ENCODE data around the gene TBX2. TPM values are rescaled to one million over a fixed set of nuclear protein-coding genes. Genes with fewer than 3 reads are reported as not detected.

TBX2 gene
- total RNA-seq, 2 experiments from 2014 or later, result not detected

- Mint-ChIP-seq H3K4me1 (ENCODE audit: low read depth) (peaks cover 33% of the 10 kb centered on the region), H3K36me3 (ENCODE audit: low read depth) (no peaks in the 10 kb centered on the region), H3K4me3 (no peak overlapping the region), H3K27ac (no peak overlapping the region), H3K27me3 (peaks cover 66% of the 10 kb centered on the region), H3K9me3 (no peaks in the 10 kb centered on the region)
- POLR2A ChIA-PET, result no interaction called here
- CTCF ChIA-PET, result interaction anchor here (1.3 to 3.8 kb wide), 2 partner anchors 11 to 32 kb away, joined by 3 to 16 read pairs; no protein-coding TSS in a partner anchor
- DNase-seq, result no peak
- no peak for ATAC-seq
- intact Hi-C loops (cut with micrococcal nuclease), result loop anchor here (5.0 kb wide), 1 partner anchor 50 kb away; the partner anchor contains the start of gene TBX4
- no peak for TF ChIP-seq CTCF (IDR thresholded peaks at IDR 0.05)
Observed at GRCh38 chr17:61402073-61402541, 2.5 kb downstream of the TBX2 start.

- POLR2A ChIA-PET, result no interaction called here
- Mint-ChIP-seq H3K27me3 (peaks cover 68% of the 10 kb centered on the region), H3K36me3 (ENCODE audit: low read depth) (no peaks in the 10 kb centered on the region), H3K4me1 (ENCODE audit: low read depth) (peaks cover 34% of the 10 kb centered on the region), H3K4me3 (peak overlapping the region; percentile 31), H3K9me3 (no peaks in the 10 kb centered on the region), H3K27ac (no peak overlapping the region)
- DNase-seq, result no peak
- CTCF ChIA-PET, result interaction anchor here (3.8 kb wide), 1 partner anchor 10 kb away, joined by 16 read pairs; no protein-coding TSS in a partner anchor
- ATAC-seq, result no peak
- intact Hi-C loops (cut with micrococcal nuclease), result loop anchor here (5.0 kb wide), 1 partner anchor 49 kb away; the partner anchor contains the start of gene TBX4
- no peak for TF ChIP-seq CTCF (IDR thresholded peaks at IDR 0.05)
Observed at GRCh38 chr17:61402978-61403800, 3.5 kb downstream of the TBX2 start.

GRCh38 chr17:61403801-61404662 is 4.4 kb downstream of the TBX2 start:
- H3K27me3 Mint-ChIP-seq, result peaks cover 69% of the 10 kb centered on the region

GRCh38 chr17:61404663-61404912 is 4.9 kb downstream of the TBX2 start:
- peaks cover 32% of the 10 kb centered on the region for H3K4me1 Mint-ChIP-seq (ENCODE audit: low read depth)
- H3K9me3 Mint-ChIP-seq, result no peaks in the 10 kb centered on the region
- no peak overlapping the region for H3K4me3 Mint-ChIP-seq
- H3K27ac Mint-ChIP-seq, result no peak overlapping the region
- peaks cover 70% of the 10 kb centered on the region for H3K27me3 Mint-ChIP-seq
- no peak for TF ChIP-seq CTCF (IDR thresholded peaks at IDR 0.05)
- DNase-seq, result no peak
- no peaks in the 10 kb centered on the region for H3K36me3 Mint-ChIP-seq (ENCODE audit: low read depth)
- POLR2A ChIA-PET, result interaction anchor here (0.8 to 0.9 kb wide), 2 partner anchors 10 to 152 kb away, joined by 3 to 4 read pairs; no protein-coding TSS in a partner anchor
- intact Hi-C loops (cut with micrococcal nuclease), result loop anchor here (5.0 kb wide), 1 partner anchor 48 kb away; the partner anchor contains the start of gene TBX4
- CTCF ChIA-PET, result interaction anchor here (1.2 to 3.8 kb wide), 3 partner anchors 8 to 14 kb away, joined by 3 to 16 read pairs (median 3); no protein-coding TSS in a partner anchor
- ATAC-seq, result no peak

More at GRCh38 chr17:61403801-61404662, 4.4 kb downstream of the TBX2 start:
- Mint-ChIP-seq H3K4me1 (ENCODE audit: low read depth) (peaks cover 32% of the 10 kb centered on the region), H3K36me3 (ENCODE audit: low read depth) (no peaks in the 10 kb centered on the region), H3K9me3 (no peaks in the 10 kb centered on the region), H3K27ac (no peak overlapping the region), H3K4me3 (no peak overlapping the region)
- intact Hi-C loops (cut with micrococcal nuclease), result loop anchor here (5.0 kb wide), 1 partner anchor 48 kb away; the partner anchor contains the start of gene TBX4
- DNase-seq (no peak), ATAC-seq (no peak)
- TF ChIP-seq CTCF (IDR thresholded peaks at IDR 0.05), result no peak
- ChIA-PET POLR2A (interaction anchor here (0.8 to 0.9 kb wide), 2 partner anchors 9 to 153 kb away, joined by 3 to 4 read pairs; no protein-coding TSS in a partner anchor), CTCF (interaction anchor here (1.2 to 3.8 kb wide), 3 partner anchors 9 to 13 kb away, joined by 3 to 16 read pairs (median 3); no protein-coding TSS in a partner anchor)

All from activated CD8-positive, alpha-beta T cell treated with anti-CD3 and anti-CD28 coated beads for 36 hours (primary cell).